SKM-1 treated with dmso at 0.1 percent for 144 hours (cell line): ENCODE data around the gene CRISP1.
A peak's percentile ranks its signal among the peaks of the same experiment; 100 is the strongest.
"Not testable (repeated sequence)": the region's sequence is repeated elsewhere in the genome, so short reads cannot be mapped to it uniquely, and the experiment has no call there.

Experiments used
- DNase-seq: peaks from one replicate; lab custom pipeline; 2025; ENCODE audit not compliant: unreplicated experiment; lab: John Stamatoyannopoulos, UW

CRISP1 gene

GRCh38 chr6:49866485-49866943 is at the start of gene CRISP1:
TSS of gene CRISP1 (minus strand) at chr6:49866535. CDS start at chr6:49857400, 9,135 bp downstream.
- DNase-seq: no peak

- DNase-seq: no peak
Measured at GRCh38 chr6:49915035-49915434, 48.7 kb upstream of the CRISP1 start.

GRCh38 chr6:49913636-49914375 is 47.5 kb upstream of the CRISP1 start:
- DNase-seq: no peak

GRCh38 chr6:49912196-49912595 is 45.9 kb upstream of the CRISP1 start:
- DNase-seq: no peak

GRCh38 chr6:49911252-49911651 is 44.9 kb upstream of the CRISP1 start:
- DNase-seq: no peak

GRCh38 chr6:49909563-49909962 is 43.2 kb upstream of the CRISP1 start:
- no peak for DNase-seq

GRCh38 chr6:49906526-49906925 is 40.2 kb upstream of the CRISP1 start:
- DNase-seq: no peak

GRCh38 chr6:49905296-49905695 is 39.0 kb upstream of the CRISP1 start:
- DNase-seq: no peak

- no peak for DNase-seq
Measured at GRCh38 chr6:49902856-49903255, 36.5 kb upstream of the CRISP1 start.

GRCh38 chr6:49898904-49899566 is 32.7 kb upstream of the CRISP1 start:
- DNase-seq: no peak

GRCh38 chr6:49895553-49895952 is 29.2 kb upstream of the CRISP1 start:
- DNase-seq: not testable (repeated sequence)

- DNase-seq: no peak
Measured at GRCh38 chr6:49892280-49892679, 25.9 kb upstream of the CRISP1 start.

- DNase-seq: no peak
Measured at GRCh38 chr6:49890988-49891387, 24.7 kb upstream of the CRISP1 start.

- DNase-seq: no peak
Measured at GRCh38 chr6:49888742-49889431, 22.6 kb upstream of the CRISP1 start.

- DNase-seq: no peak
Measured at GRCh38 chr6:49868951-49869529, 2.7 kb upstream of the CRISP1 start.

- no peak for DNase-seq
Measured at GRCh38 chr6:49856282-49856681, 10.1 kb downstream of the CRISP1 start.

GRCh38 chr6:49855221-49855620 is 11.1 kb downstream of the CRISP1 start:
- no peak for DNase-seq

GRCh38 chr6:49852975-49853374 is 13.4 kb downstream of the CRISP1 start:
- no peak for DNase-seq

- DNase-seq: peak; percentile 57
Measured at GRCh38 chr6:49849213-49849907, 17.0 kb downstream of the CRISP1 start.

GRCh38 chr6:49847673-49848072 is 18.7 kb downstream of the CRISP1 start:
- no peak for DNase-seq

- no peak for DNase-seq
Measured at GRCh38 chr6:49847014-49847413, 19.3 kb downstream of the CRISP1 start.
